Activated effector memory CD4-positive, alpha-beta T cell treated with Interleukin-2 at 50 U/mL for 16 hours (primary cell): Measurements from ENCODE around the gene XAGE2.
A peak's percentile ranks its signal among the peaks of the same experiment; 100 is the strongest.
"Not testable (repeated sequence)": the region's sequence is repeated elsewhere in the genome, so short reads cannot be mapped to it uniquely, and the experiment has no call there.

Experiments used
- DNase-seq: peaks from one replicate; pipeline ENCODE4 v3.0.0-alpha.2; 2020

XAGE2 gene, protein sequence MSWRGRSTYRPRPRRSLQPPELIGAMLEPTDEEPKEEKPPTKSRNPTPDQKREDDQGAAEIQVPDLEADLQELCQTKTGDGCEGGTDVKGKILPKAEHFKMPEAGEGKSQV

DNA sequence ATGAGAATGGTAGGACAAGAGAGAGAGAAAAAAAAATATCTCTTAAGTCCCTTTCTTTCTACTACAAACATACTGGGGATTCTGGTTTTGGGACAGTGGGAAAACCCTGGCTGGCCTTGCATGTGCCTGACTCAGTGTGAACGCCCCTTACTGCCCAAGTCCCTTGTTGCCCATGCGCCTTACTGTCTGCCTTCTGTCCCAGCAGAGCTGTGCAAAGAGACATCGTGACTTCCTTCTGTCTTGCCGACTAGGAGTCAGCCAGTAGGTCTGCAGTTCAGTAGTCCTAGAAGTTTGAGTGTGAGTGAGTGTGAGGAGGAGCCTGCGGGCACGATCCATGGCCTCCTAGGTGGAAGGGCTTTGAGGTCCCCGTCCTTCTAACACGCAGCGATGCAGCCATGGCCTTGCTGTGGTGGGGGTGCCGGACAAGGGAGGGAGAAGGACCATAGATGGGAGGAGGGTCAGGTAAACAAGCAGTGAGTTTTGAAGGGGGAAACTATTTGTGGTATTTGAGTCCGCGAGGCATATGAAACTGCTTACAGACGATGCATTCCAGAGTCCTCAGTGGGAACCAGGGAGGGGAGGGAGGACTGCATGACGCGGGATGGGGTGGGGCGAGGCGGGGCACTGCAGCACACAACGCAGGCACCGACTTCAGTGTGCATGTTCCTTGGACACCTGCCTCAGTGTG is at the start of gene XAGE2:
TSS of gene XAGE2 (plus strand) at position 654 of the 688 bp plus-strand sequence. CDS start 994 bp downstream, outside the sequence.
- DNase-seq, result no peak

DNA sequence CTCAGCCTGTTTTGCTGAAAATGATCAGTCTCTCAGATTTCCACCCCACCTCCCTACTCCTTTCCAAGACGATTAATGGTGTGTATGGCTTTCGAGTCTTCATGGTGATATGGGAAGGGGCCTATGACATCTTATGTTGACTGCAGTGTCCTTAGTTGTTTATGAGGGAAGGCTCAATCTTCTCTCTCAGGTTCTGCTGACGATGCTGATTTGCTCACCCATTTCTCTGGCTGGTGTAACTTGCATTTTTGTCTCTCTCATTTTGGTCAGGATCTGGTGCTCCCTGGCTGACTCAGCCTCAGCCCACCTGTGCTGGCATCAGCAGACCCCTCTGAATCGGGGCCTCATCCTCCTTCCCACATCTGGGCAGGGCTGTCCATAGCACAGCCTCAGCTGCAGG is 31.4 kb upstream of the XAGE2 start:
- no peak for DNase-seq

DNA sequence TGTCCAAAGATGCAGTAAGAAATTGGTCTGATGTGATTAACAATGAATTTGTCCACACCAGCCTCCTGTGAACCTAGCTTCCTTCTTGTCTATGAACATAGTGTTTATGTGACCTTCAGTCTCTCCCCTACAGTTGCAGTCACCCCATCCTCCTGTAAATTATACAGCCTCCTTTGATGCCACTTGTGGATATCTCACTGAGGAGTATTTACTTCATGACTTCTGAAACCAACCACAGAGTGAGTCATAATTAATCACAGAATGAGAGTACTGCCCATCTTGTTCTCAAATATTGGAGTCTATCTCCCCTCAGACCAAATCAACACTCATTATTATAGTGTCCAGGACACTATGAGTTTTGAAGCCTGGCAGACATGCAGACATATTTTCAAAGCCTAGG is 27.3 kb upstream of the XAGE2 start:
- DNase-seq, result no peak

DNA sequence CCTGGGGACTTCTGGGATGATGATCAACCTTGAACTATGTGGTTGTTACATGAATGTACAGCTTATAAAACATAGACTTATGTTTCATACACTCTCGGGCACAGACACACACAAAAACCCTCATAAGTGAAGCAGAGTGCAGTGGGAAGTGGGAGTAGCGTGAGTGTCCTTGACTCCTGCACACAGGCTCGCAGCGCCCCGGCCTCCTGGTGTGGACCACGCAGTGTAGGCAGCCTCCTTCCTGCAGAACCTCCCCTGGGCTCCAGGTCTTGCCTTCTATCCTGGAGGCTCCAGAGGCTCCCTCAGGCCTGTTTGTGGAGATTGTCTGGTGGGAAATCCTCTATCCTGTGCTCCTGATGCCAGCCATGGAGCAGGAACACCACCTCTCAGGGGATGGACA is 25.7 kb upstream of the XAGE2 start:
- DNase-seq, result not testable (repeated sequence)

DNA sequence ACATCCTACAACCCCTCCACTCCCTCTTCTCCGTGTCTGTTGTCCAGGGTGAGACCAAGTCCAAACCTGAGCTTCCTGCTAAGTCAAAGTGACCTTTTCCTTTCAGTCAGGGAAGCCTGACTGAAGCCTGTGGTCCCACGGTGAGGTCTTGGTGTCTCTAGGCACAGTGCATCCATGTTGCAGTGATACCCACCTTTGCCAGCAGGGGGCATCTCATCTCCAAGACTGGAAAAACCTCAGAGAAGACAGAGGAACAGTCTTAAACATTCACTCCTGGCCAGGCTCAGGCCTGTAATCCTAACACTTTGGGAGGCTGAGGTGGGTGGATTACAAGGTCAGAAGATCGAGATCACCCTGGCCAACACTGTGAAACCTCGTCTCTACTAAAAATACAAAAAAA is 23.4 kb upstream of the XAGE2 start:
- DNase-seq, result peak; percentile 1

DNA sequence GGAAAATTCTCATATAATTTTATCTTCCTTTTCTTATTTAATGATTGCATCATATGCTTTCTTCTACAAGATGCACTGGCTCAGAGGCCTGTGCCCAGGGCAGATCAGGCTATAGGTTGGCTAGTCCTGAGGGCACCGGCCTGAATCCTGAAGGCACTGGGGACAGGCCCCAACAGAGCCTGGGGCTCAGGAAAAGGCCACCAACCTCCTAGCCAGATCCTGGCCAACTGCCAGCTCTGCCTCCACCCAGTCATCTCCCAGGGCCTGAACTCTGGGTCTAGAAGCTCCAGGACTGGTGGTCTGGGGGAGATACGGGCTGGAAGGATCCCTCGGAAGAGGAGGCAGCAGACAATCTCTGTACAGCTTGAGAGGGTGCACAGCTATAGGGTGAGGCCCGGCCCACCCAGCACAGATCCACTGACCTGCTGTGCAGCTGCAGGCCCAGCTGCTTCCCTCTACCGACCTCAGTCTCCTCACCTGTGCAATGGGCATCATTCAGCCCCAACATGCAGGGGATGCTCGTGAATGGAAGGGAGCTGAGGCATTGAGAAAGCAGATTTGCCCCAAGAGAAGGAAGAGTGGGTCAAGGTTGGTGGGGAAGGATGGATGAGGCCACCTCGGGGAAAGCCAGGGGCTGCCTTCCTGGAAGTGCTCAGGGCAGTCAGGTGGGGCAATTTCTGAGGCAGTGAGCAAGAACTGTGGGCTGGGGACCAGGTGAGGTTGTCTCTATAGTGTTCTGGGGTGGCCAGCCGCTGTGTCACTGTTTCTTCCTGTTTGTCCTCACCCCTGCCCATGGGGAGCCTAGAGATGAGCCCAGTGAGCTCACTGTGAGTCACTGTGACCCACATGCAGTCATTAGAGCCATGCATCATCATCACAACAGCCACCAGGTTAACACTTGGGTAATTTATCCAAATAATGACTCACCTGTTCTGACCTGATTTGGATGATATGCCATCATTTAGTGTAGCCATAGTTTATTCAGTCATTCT is 22.4 kb upstream of the XAGE2 start:
- DNase-seq, result no peak

DNA sequence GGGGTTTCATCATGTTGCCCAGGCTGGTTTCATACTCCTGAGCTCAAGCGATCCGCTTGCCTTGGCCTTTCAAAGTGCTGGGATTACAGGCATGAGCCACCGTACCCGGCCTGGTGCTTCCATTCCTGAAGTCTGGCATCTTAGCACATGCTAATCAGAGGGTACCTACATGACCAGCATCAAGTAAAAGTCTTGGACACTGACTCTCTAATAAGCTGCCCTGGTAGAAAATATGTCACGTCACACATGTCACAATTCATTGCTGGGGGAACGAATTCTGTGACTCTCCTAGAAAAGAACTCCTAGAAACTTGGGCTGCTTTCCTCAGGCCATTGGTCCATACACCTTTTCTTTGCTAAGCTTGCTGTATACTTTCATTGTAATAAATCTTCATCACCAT is 19.1 kb upstream of the XAGE2 start:
- no peak for DNase-seq

DNA sequence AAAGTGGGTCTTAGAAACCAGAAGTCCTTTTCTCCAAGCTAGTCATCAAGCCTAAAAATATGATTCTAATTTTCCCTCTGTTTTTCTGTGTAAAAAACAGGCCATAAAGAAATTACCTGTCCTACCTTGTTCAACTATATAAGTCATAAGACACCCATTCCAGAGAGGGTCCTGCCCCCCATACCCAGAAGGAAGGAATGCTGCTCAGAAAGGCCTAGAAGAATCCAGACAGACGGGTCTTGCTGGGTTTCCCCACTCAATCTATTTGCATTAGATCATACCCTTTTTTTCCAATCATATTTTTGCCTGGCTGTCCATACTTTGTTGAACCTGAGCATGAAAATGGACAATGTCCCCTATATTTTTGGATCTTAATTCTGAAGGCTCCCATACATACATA is 16.3 kb upstream of the XAGE2 start:
- no peak for DNase-seq

DNA sequence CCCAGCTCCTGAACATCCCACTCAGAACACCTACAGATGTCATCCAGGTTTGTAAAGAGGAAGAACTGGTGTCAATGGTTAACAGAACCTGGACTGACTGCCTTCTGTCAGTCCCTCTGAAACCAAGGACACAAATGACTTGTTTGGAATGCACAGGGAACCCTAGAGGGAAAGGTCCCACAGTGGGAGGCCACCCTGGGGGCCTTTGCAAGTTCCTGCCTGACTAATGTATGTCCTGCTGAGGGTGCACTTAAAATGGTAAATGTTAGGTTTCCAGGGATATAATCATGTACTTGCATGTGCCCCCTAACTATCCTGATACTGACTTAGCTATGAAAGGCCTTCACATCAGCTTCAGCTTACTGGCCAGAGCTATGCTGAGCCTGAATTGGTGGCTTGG is 15.0 kb upstream of the XAGE2 start:
- DNase-seq, result no peak

DNA sequence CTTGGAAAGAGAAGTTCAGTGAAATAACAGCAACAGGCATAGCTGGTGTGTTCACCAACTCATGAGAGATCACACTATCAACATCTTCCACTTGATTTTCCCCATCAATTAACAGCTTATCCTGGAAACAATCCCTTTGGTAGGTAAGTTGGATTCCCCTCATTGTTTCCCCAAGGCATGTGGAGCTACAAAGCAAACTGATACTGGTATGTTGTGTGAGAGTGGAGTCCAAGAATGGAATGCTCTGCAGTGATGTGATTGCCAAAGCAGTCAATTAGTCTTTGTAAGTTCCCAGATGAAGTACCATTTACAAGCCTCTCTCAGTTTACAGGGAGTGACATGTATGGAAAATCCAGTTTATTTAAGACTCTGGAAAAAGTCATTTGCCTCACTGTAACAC is 13.7 kb upstream of the XAGE2 start:
- DNase-seq, result no peak

DNA sequence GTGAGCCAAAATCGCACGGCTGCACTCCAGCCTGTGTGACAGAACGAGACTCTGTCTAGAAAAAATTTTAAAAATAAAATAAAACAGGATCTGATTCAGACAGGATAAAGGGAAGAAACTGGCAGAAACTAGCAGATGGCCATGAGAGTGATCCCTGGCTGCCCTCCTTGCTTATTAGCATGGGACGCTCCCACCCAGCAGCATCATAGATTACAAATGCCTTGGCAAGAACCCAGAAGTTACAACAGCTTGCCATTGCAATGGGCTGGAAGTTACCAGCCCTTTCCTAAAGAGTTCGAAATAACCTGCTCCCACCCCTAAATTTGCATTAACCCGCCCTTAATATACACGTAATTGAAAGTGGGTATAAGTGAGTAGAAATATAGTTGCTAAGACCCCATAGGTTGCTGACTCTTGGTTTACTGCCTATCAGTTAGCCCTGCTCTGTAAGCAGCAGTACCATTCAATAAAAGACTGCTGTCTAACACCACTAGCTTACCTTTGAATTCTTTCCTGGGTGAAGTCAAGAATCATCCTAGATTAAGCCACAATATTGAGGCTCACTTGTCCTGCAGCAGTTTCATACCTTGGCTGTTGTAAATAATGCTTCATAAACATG is 9.1 kb upstream of the XAGE2 start:
- no peak for DNase-seq

DNA sequence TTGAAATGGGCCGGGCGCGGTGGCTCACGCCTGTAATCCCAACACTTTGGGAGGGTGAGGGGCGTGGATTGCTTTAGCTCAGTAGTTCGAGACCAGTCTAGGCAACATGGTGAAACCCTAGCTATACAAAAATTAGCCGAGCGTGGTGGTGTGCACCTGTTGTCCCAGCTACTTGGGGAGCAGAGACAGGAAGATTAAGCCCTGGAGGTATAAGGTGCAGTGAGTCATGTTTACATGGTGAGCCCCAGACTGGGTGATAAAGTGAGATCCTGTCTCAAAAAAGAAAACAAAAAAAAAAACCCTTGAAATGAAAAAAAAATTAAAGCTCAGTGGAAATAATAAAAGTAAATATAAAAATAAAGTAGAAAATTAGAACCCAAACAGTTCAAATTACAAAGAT is 6.9 kb upstream of the XAGE2 start:
- DNase-seq, result no peak

DNA sequence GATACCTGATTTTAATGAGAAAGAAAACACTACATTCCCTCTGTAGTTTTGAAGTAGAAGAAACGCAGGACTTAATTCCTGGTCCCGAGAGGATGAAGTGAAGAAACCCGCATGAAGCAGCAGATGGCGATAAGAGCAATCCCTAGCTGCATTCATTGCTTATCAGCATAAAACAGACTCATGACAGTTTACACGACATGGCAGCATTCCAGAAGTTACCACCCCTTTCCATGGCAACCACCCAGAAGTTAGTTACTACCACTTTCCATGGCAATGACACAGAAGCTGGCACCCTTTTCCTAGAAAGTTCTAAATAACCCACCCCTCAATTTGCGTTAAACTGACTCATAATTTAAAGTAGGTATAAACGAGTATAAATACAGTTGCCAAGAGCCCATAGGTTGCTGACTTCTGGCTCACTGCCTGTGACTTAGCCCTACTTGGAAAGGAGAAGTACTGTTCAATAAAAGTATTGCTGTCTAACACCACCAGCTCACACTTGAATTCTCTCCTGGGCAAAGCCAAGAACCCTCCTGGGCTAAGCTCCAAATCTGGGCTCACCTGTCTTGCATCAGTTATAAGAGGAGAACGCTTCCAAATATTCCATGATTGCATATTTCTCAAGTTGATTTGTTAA is 5.5 kb upstream of the XAGE2 start:
- DNase-seq, result no peak

DNA sequence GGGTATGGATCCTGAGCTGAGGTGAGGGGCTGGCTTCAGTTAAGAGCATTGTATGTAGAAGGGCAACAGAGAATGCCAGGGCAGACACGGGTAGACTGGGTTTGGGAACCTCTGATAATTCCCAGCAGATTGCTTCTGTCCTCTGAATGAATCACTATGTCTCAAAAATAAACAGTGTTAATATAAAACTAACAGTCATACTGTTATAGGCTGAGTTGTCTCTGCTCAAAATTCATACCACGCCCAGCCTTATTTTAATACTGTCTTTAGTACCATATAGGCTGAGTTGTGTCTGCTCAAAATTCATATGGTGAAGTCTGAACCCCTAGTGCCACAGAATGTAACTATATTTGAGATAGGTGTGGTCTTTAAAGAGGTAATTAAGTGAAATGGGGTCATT is 10.0 kb downstream of the XAGE2 start:
- no peak for DNase-seq

DNA sequence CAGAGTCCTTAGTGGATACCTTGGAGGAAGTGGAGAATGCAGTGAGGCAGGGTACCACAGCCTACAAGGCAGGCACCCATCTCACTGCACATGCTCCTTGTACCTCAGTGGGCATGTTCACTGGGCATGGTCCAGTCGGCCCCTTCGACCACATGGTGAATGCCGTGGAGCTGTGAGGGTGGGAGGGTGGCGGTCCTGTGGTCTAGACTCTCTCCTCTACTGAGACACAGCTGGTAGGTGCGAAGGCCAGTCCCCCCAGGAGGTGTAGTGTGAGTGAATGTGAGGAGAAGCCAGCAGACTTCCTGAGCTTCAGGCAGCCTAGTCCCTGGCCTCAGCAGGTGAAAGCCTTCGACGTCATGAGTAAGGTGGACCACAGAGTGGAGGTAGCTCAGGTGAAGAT is 12.2 kb downstream of the XAGE2 start:
- no peak for DNase-seq

DNA sequence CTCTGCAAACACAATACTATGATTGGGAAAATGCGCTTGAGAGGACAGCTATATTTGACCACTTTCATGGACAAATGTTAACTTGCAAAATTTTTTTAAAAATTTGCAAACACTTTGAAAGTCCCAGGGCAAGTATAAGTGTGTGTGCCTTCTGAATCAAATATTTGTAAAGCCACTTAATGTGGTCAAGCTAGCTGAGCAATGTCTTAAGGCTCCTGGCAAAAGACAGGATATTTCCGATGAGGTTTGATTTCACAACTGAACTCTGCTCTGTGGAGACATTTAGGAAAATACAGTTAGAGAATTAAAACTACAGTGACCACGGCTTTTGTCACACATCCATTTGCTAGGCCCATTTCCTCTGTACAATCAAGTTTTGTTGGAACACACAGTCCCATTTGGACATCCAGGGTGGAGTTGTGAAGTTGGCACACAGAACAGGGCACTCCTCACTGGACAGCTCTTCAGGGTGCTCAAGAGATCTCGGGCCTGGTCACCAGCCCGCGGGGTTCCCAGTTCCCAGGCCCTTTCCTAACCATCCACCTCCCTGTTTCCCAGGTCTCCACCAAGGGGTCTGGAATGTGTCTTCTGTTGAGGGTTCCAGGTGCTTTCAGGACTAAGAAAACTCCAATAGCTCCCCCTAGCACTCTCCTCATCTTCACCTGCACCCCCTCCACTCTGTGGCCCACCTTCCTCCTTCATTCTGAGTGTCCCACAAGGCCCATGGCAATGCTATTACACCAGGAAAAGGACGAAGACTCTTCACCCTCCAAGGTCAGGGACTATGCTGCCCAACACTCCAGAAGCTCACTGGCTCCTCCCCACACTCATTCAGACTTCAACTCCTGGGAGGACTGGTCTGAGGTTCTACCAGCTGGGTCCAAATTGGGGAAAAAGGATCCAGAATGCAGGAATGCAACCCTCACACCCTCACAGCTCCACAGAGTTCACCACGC is 41.9 kb downstream of the XAGE2 start:
- no peak for DNase-seq

DNA sequence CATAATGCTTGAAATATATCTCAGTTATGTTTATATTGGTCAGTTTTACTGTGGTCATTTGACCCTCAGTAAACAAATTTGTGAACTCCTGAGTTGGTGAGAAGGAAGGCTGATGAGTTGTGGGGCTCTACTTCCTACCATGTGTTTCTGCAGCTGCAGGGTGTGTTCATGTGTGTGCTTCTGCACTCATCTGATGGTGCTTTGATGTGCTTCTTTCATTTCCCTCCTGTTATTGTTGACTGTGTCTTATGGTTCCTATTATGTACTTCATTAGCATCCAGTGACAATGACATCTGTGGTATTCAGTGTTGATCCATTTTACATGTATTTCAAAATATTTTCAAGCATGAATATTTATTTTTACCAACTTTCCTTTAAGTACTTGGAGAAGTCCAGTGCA is 46.5 kb downstream of the XAGE2 start:
- DNase-seq, result no peak

DNA sequence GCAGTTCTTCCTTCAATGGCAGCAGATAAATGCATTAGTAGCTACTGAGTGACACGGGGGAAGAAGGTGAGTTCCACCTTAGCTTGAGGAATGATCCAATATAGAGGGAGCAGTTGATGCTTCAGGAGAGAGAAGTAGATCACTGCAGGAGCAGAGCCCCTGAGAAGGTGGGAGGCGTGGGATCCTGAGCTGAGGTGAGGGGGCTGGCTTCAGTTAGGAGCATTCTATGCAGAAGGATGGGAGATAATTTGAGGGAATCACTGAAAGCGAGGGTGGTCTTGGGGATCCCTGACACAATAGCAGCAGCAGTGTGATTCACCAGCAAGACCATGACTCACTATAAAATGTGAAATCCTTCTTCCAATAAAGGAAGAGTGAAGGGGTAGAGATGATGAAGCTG is 48.0 kb downstream of the XAGE2 start:
- DNase-seq, result no peak

DNA sequence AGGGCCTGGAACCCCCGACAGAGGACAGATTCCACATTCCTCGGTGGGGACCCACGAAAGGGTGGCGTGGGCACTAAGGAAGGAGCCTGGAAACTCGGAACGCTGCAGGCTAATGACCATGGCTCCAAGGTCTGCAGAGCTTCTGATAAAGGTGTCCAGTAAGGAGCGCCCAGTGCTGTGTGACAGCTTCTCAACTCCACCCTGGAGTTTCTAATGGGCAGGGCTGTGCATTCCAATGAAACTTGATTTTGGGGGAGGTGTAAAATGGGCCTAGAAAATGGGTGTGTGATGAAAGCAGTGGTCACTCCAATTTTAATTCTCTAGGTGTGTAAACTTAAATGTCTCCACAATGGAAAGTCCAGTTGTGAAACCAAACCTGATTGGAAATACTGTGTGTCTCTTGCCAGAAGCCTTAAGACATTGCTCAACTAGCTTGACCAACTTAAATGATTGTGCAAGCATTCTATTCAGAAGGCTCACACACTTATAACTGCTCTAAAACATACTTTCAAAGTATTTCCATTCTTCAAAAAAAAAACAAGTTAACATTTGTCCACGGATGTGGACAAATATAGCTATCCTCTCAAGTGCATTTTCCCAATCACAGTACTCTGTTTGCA is 52.1 kb downstream of the XAGE2 start:
- DNase-seq, result no peak

DNA sequence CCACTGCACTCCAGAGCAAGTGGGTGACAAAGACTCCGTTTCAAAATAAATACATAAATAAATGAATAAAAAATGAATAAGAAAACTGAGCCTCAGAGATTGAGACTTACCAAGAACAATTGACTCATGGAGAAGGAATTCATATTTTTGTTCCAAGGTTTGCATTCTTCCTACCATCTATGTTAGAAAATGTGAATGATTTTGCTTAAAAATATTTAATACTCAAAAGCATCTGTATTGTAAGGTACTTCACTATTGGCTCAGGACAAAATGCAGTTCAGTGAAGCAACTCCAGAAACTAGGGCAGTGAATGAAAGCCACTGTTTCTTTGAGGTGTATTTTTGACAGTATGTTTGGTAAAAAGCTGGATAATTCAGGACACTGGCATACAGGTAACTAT is 54.1 kb downstream of the XAGE2 start:
- DNase-seq, result no peak

DNA sequence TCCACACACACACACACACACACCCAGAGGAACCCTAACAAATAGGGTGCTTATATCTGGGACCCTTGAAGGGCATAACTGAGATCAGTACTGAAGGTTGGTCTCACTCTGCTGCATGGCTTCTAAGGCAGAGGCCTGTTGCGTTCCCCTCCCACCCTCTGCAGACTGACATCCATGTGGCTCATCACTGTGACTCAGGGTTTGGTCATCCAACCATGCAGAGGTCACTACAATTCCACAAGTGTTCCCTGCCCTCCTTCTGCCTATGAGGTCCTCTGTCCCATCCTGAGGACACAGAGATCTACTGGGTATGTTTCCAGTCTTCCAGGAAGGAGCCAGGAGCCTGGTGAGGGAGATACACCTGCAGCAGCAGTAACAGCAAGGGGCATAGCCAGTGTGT is 55.8 kb downstream of the XAGE2 start:
- DNase-seq, result no peak
